HepG2 (cell line): ENCODE data around the gene GPSM1. TPM values are rescaled to one million over a fixed set of nuclear protein-coding genes. Genes with fewer than 3 reads are reported as not detected.

ENCODE experiments used
- ATM ChIP-seq: fragments of 450-650 bp; IDR thresholded peaks from 2 replicates; pipeline ENCODE4 v1.7.1; 2017; ENCODE audit warnings: mild to moderate bottlenecking, borderline replicate concordance
- MEF2D ChIP-seq: sonication (generic); formaldehyde crosslinking; IDR thresholded peaks from 2 replicates; pipeline ENCODE4 v1.5.1; 2020; ENCODE audit warnings: mild to moderate bottlenecking, missing genetic modification reagents
- MZF1 ChIP-seq: sonication (generic); formaldehyde crosslinking; IDR thresholded peaks from 2 replicates; pipeline ENCODE4 v1.8.1; 2023; ENCODE audit warnings: mild to moderate bottlenecking, missing genetic modification reagents, borderline replicate concordance
- PATZ1 ChIP-seq: sonication (generic); formaldehyde crosslinking; IDR thresholded peaks from 2 replicates; pipeline ENCODE4 v1.4.0; 2020; ENCODE audit warnings: missing genetic modification reagents
- PRDM10 ChIP-seq: sonication (generic); formaldehyde crosslinking; IDR thresholded peaks from 2 replicates; pipeline ENCODE4 v1.4.0; 2020; ENCODE audit warnings: low read depth, missing genetic modification reagents
- RARA ChIP-seq: IDR thresholded peaks from 2 replicates; pipeline ENCODE4 v1.6.1; 2016; ENCODE audit warnings: missing genetic modification reagents, missing compliant biosample characterization
- TBX2 ChIP-seq: sonication (generic); formaldehyde crosslinking; IDR thresholded peaks from 2 replicates; pipeline ENCODE4 v1.5.0; 2020; ENCODE audit warnings: missing genetic modification reagents, mild to moderate bottlenecking, borderline replicate concordance
- TOE1 ChIP-seq: sonication (generic); formaldehyde crosslinking; IDR thresholded peaks from 2 replicates; pipeline ENCODE4 v1.4.0; 2020; ENCODE audit warnings: mild to moderate bottlenecking, missing genetic modification reagents
- YEATS2 ChIP-seq: sonication (generic); formaldehyde crosslinking; IDR thresholded peaks from 2 replicates; pipeline ENCODE4 v1.4.0; 2020; ENCODE audit warnings: missing genetic modification reagents, borderline replicate concordance
- ZNF121 ChIP-seq: sonication (generic); formaldehyde crosslinking; IDR thresholded peaks from 2 replicates; pipeline ENCODE4 v1.5.0; 2020; ENCODE audit warnings: mild to moderate bottlenecking, missing genetic modification reagents
- polyA plus RNA-seq, 8 experiments: library from polyadenylated mRNA; depleted of rRNA in 3 of 8; stranded (reverse) in 7 of 8; unstranded in 1 of 8; fragments of >200 nt; fragmentation: Illumina TruSeq in 4 of 8; extraction: Trizol in 4 of 8; gene quantifications; 2 replicates each; pipeline versions ENCODE4 v1.2.1 to v1.2.3, GENCODE V29; 2011 to 2016; ENCODE audit warnings: low read depth in 4 of 8, missing spikeins in 1 of 8, mixed read lengths in 1 of 8; ENCODE audit not compliant: insufficient read depth in 1 of 8
- total RNA-seq, 5 experiments: library from RNA; depleted of rRNA; stranded (reverse); fragments of >200 nt; fragmentation: Illumina TruSeq; extraction: Trizol; gene quantifications; 2 replicates each; pipeline ENCODE4 v1.2.3, GENCODE V29; 2016; ENCODE audit warnings: low read depth in 1 of 5
- TF ChIP-seq, protein P1 (sequence below): sonication (generic); formaldehyde crosslinking; IDR thresholded peaks from 2 replicates; pipeline ENCODE4 v1.9.0; 2021; ENCODE audit warnings: missing genetic modification reagents, mild to moderate bottlenecking, borderline replicate concordance
- TF ChIP-seq, protein P2 (sequence below): sonication (generic); formaldehyde crosslinking; IDR thresholded peaks from 2 replicates; pipeline ENCODE4; 2020; ENCODE audit warnings: missing genetic modification reagents, mild to moderate bottlenecking, borderline replicate concordance
- TF ChIP-seq, protein P3 (sequence below): sonication (generic); formaldehyde crosslinking; IDR thresholded peaks from 2 replicates; pipeline ENCODE4 v1.8.1; 2023; ENCODE audit warnings: missing genetic modification reagents, inconsistent platforms, borderline replicate concordance

GPSM1 gene
- total and polyA plus RNA-seq, 2 of the 13 experiments (the other 11 are each of a cell fraction or from before 2014, with no cell fraction given) = 1.0 to 2.4 TPM

DNA sequence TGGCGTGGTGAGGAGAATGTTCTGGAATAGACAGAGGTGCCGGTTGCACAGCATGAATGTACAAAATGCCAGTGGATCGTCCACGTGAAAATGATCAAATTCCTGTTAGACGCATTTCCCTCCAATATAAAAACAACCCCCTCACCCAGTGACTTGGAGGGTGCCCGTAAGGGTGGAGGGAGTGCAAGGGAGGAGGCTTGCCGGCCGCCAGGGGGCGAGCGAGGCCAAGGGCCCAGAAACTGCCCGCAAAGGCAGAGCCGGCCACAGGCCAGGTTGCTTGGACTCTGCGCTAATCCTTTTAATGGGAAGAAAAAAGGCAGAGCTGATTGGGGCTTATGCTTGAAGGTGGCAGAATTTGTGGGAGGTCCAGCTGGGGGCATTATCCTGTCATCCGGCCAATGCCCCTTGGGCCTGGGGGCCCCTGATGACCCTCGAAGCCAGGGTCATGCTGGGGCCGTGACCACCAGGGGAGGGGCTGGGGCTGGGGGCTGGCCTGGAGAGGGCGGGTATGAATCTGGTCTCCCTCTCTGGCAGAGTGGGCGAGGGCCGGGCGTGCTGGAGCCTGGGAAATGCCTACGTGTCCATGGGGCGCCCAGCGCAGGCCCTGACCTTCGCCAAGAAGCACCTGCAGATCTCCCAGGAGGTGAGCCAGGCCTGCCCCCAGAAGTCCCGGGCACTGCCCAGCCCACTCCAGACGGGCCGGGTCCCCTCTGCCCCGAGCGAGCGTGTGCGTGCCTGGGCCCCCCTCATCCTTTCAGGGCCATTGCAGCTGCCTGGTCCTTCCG is 12.0 kb downstream of the GPSM1 start (continued):
- TF ChIP-seq PRDM10 = no peak
- no peak for TF ChIP-seq RARA
- peak; percentile 30; the same call in 1 of the 2 replicates for TF ChIP-seq TBX2 (CRISPR knock-in tag)
- TF ChIP-seq, protein P1, sequence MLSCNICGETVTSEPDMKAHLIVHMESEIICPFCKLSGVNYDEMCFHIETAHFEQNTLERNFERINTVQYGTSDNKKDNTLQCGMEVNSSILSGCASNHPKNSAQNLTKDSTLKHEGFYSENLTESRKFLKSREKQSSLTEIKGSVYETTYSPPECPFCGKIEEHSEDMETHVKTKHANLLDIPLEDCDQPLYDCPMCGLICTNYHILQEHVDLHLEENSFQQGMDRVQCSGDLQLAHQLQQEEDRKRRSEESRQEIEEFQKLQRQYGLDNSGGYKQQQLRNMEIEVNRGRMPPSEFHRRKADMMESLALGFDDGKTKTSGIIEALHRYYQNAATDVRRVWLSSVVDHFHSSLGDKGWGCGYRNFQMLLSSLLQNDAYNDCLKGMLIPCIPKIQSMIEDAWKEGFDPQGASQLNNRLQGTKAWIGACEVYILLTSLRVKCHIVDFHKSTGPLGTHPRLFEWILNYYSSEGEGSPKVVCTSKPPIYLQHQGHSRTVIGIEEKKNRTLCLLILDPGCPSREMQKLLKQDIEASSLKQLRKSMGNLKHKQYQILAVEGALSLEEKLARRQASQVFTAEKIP (CRISPR knock-in tag) = no peak
- TF ChIP-seq, protein P2, sequence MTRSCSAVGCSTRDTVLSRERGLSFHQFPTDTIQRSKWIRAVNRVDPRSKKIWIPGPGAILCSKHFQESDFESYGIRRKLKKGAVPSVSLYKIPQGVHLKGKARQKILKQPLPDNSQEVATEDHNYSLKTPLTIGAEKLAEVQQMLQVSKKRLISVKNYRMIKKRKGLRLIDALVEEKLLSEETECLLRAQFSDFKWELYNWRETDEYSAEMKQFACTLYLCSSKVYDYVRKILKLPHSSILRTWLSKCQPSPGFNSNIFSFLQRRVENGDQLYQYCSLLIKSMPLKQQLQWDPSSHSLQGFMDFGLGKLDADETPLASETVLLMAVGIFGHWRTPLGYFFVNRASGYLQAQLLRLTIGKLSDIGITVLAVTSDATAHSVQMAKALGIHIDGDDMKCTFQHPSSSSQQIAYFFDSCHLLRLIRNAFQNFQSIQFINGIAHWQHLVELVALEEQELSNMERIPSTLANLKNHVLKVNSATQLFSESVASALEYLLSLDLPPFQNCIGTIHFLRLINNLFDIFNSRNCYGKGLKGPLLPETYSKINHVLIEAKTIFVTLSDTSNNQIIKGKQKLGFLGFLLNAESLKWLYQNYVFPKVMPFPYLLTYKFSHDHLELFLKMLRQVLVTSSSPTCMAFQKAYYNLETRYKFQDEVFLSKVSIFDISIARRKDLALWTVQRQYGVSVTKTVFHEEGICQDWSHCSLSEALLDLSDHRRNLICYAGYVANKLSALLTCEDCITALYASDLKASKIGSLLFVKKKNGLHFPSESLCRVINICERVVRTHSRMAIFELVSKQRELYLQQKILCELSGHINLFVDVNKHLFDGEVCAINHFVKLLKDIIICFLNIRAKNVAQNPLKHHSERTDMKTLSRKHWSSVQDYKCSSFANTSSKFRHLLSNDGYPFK (CRISPR knock-in tag) = no peak
- no peak for TF ChIP-seq MZF1 (CRISPR knock-in tag)
- TF ChIP-seq ATM = no peak
- TF ChIP-seq, protein P3, sequence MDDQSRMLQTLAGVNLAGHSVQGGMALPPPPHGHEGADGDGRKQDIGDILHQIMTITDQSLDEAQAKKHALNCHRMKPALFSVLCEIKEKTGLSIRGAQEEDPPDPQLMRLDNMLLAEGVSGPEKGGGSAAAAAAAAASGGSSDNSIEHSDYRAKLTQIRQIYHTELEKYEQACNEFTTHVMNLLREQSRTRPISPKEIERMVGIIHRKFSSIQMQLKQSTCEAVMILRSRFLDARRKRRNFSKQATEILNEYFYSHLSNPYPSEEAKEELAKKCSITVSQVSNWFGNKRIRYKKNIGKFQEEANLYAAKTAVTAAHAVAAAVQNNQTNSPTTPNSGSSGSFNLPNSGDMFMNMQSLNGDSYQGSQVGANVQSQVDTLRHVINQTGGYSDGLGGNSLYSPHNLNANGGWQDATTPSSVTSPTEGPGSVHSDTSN = no peak
- TF ChIP-seq ZNF121 (CRISPR knock-in tag) = no peak
- TF ChIP-seq TOE1 = no peak
- peak; percentile 35; the same call in 1 of the 2 replicates for TF ChIP-seq YEATS2 (CRISPR knock-in tag)
- TF ChIP-seq PATZ1 (CRISPR knock-in tag) = no peak
- no peak for TF ChIP-seq MEF2D (CRISPR knock-in tag)
